ENCODE data around the gene ARSA.
"Not testable (repeated sequence)": the region's sequence is repeated elsewhere in the genome, so short reads cannot be mapped to it uniquely, and the experiment has no call there.

ARSA gene

DNA sequence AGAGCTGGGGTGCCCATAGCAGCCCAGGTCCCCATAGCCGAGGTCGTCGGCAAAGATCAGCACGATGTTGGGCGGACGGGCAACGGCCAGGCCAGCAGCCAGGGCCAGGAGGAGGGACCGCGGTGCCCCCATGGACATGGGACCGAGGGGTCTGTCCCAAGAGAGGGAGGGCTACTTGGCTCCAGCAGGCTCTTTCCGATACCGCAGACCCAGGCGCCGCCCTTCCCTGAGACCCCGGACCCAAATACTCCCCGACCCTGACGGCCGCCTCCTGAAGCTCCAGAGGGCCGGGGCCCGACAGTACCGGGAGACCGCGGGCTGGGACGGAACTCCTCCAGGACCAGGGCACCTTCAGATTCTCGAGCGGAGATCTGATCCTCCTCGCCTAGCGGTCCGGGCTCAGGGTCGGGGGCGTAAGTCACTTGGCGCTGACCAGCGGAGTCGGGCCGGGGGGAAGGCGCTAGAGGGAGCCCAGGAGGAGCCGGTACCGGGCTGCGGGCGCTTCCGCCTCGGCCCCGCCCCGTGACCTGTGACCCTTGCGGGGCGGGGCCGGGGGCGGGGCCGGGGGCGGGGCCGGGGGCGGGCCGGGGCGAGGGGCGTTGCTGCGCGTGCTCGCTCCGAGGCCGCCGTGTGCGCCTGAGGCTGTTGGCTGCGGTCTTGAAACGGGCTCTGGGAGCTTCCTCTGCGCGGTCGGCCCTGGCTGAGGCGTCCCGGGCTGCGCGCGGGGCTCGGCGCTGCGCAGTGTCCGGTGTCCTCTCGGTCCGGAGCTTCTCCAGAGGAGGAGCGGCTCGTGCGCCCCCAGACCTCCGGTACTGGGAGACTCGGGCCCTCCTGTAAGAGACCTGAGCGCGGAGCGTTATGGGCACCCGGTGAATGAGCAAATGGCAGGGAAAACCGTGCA lies at the start of gene ARSA:
Gene ARSA (minus strand): TSS at position 511 of the 901 bp plus-strand sequence. CDS start 373 bp downstream, at position 138.
- DNase-seq (ENCODE audit: low read depth) = peak; percentile 40

DNA sequence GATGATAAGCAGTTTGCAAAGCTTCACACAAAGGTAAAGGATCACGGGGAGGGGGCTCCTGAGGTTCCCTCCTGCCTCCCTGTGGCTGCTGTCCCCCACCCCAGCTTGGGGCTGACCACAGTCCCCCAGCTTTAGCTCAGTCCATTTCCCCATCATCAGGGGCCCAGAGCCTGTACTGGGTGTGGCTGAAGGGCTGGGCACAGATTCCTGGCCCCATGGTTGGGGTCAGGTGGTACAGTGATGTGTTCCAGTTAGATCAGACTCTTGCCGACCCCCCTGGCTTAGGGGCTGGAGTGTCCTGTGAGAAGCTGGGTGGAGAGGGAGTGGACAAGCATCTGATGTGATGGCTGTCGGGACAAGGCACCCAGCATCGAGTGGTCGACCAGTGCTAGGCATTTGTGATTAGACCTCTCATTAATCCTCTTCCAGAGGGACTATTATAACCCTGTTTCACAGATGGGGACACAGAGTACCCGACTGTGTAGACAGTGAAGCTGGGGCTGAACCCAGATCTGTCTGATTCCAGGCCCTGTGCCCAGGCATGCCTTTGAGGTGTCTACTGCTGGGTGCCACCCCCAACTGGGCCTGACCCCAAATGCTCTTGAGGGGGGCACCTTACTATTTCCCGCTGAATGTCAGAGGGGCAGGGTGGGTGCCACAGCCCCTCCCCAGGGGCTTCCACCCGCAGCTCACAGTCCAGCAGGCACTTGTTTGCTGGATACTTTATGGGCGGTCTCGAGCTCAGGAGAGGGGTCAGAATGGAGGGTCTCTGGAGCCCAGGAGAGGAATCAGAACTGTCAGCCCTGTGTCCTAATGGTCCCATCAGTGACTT lies 48.9 kb upstream of the ARSA start:
- H3K4me3 ChIP-seq (ENCODE audit: low read depth, low read length) = no peak overlapping the region
- no peak for DNase-seq (ENCODE audit: low read depth)

More for the DNA sequence above, at the start of gene ARSA:
- H3K4me3 ChIP-seq (ENCODE audit: low read depth, low read length) = peak within 1 kb of the TSS; percentile 77

DNA sequence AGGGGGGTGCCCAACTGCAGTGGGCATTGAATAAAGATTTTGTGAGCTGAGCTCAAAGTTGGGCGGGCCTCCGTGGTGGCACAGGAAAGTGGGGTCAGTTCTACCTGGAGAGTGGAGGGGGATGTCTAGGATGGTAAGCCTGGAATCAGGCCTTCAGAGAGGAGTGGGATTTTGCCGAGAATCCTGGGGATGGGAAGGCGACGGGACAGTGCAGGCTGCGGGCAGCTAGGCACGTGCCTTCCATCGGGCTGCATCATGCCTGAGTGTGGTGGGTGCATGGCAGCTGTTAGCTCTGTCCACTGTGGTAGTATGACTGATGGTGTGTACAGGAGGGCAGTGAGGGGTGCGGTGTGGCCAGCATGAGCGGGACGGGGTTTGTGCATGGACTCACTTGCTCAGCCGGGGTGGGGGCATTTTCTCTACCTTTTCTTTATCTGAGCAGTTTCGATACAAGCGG lies 48.3 kb upstream of the ARSA start:
- no peak overlapping the region for H3K4me3 ChIP-seq (ENCODE audit: low read depth, low read length)

DNA sequence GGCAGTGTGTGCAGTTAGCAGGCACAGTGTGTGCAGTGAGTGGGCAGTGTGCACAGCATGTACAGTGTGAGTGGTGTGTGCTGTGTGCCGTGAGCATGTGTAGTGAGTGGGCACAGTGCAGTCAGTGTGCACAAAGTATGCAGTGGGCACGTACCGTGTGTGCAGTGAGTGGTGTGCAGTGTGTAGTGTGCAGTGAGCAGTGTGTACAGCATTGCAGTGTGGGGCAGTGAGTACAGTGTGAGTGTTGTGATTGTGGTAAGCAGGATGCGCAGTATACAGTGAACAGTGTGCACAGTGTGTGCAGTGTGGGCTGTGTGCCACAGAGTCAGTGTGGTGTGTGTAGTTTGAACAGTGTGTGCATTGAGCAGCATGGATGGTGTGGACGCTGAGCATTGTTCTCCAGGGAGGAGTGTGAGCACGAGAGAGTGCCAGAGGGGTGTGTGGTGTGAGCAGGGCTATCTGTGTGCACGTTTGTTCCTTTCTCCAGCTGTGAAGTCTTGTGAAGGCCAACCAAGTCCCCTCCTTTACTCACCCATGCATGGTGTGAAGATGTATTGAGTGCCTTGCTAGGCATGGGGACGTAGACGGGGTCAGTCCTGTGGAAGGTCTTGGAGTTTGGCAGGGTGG lies 47.7 kb upstream of the ARSA start:
- no peak for DNase-seq (ENCODE audit: low read depth)
- H3K4me3 ChIP-seq (ENCODE audit: low read depth, low read length) = peak overlapping the region; percentile 56

More for the DNA sequence above, 48.3 kb upstream of the ARSA start:
- no peak for DNase-seq (ENCODE audit: low read depth)

DNA sequence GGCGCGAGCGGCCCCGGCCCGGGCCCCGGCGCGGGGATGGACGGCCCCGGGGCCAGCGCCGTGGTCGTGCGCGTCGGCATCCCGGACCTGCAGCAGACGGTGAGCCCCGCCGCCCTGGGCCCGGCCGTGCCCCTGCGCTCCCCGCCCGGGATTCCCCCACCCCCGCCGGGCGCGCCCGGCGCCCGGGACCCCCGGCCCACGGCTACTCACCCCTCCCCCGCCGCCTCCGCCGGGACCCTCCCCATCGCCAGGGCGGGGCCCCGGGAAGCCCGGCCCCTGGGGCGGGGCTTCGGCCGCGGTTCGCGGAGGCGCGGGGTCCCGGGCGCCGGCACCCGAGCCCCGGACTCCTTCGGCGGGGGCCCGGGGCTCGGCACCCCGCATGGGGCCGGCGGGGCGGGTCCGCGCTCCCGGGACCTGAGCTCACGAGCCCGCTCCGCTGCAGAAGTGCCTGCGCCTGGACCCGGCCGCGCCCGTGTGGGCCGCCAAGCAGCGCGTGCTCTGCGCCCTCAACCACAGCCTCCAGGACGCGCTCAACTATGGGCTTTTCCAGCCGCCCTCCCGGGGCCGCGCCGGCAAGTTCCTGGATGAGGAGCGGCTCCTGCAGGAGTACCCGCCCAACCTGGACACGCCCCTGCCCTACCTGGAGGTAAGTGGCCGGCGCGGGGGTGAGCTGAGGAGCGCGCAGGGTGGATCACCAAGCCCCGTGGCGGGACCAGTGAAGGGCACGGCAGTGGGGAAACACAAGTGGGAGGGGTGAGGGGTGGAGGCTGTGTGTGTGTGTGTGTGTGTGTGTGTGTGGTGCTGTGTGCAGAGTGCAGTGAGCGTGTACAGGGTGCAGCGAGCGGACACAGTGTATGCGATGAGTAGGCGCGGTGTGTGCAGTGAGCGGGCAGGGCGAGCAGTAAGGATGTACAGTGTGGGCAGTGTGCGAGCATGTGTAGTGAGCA lies 46.9 kb upstream of the ARSA start:
- H3K4me3 ChIP-seq (ENCODE audit: low read depth, low read length) = peak overlapping the region; percentile 56
- DNase-seq (ENCODE audit: low read depth) = no peak

DNA sequence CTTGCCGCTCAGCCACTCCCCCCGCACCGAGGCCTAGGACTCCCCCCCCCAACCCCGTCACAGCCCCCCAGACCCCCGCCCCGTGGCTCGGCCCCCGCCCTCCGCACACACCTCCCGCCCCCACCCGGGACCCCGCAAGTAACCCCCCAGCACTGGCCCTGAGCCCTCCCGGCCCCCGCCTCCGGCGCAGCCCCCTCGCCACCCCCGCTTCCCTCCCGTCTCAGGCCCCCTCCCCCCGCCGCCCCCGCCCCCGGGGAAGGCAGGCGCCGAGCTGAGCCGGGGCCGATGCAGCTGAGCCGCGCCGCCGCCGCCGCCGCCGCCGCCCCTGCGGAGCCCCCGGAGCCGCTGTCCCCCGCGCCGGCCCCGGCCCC lies 46.2 kb upstream of the ARSA start:
- no peak for DNase-seq (ENCODE audit: low read depth)
- peak overlapping the region; percentile 38 for H3K4me3 ChIP-seq (ENCODE audit: low read depth, low read length)

DNA sequence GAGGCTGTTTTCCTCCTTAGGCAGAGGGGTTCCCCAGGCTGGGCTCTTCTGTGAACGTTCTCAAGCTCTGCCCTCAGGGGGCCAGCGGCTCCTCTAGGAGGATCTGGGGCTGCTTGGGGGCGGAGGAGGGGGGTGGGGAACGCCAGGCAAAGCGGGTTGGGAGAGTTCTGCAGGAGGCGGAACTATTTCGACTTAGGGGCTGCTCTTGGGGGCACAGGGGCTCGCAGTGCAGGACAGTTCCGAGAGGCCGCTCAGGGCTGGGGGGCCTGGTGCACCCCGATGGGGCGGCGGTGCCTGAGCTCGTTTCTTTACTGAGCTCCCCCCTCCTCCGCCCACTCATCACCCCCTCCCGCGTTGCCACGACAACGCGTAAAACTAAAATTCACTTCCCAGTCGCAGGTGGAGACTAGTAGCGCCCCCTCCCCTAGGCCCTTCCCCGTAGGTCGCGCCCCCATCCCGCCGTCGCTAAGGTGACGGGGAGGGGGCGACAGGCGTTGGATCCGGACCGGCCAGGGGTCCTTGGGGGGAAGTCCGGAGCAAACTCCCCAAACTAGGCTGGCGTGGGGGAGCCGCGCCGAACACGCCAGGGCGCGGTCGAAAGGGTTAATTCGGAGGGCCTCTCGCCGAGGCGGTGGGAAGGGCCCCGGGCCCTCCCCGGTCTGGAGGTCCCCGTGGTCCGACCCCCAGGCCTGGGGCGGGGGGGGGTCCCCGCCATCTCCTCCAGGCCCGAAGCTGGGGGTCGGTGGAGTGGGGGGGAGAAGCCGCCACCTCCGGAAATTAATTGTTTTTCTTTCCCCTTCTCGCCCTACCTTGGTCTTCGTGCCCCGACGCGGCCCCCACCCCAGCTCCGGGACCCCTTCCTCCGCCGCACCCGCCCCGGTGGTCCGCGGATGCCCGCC lies 45.5 kb upstream of the ARSA start:
- H3K4me3 ChIP-seq (ENCODE audit: low read depth, low read length) = peak overlapping the region; percentile 38
- no peak for DNase-seq (ENCODE audit: low read depth)

DNA sequence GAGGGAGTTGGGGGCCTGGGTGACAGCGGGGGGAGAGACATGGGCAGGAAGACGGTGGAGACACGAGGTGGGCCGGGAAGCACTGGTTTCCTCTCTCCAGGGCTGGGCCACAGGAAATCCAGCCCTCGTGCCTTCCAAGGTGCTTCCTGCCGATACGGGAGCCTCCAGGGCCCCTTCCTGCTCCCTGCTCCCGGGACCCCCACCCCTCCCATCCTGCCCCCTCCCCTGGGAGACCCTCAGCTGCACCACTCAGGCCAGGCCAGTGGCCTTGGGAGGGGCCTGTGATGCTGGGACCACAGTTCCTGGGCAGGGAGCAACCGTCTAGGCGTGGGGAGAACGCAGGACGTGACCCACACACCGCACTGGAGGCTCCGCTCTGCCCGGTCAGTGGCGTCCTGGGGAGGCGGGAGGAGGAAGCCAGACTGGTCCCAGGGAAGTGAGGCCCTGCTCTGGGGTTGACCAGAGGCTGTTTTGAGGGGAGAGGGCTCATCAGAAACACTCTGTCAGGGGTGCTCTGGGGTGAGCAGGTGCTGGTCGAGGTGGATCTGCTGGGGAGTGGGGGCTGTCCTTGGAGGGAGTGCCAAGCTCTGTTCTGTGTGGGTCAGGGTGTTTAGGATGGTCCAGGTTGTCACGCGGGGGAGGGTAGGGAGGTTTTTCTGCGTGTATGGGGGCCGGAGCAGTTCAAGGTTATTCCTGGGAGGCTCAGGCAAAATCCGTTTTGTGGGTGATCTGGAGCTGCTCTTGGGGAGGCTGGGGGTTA lies 44.7 kb upstream of the ARSA start, which contains the start of gene SHANK3:
Gene SHANK3 (plus strand): TSS at position 353 of the 760 bp plus-strand sequence.
- peak within 1 kb of the TSS; percentile 38 for H3K4me3 ChIP-seq (ENCODE audit: low read depth, low read length)
- no peak for DNase-seq (ENCODE audit: low read depth)

DNA sequence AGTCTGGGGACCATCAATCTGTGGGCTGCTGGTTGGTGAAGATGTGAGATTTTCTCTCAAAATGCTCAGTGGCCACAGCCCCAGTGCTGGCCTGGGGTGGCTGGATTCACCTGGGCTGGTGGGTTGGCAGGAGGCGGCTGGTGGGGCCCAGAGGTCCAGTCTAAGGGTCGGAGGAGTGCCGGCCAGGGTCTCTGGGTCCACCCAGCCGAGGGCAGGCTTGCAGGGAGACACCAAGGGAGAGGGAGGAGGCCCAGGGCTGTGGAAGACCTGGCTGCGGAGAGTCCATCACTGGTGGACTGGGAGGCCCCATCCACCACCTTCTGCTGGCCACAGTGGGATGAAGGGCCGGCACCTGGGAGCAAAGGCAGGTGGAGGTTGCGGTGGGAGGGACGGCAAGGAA lies 44.1 kb upstream of the ARSA start:
- H3K4me3 ChIP-seq (ENCODE audit: low read depth, low read length) = no peak overlapping the region
- no peak for DNase-seq (ENCODE audit: low read depth)

DNA sequence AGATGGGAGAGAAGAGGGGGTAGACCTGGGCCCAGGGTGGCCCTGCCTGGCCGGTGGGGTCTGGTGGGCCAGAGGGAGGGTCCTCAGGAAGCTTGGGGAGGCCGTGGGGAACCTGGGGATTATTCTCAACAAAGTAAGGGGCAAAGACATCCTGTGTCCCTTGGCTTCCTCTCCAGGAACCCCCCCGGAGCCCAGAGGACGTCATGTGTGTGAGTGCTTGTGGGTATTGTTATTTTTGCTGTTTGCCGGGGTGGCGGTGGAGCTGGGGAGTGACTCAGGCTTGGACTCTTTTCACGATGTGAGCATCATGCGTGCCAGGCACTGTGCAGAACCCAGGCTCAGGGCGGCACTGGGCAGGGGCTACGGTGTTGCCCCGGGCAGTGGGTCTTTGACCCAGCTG lies 43.7 kb upstream of the ARSA start:
- DNase-seq (ENCODE audit: low read depth) = no peak
- H3K4me3 ChIP-seq (ENCODE audit: low read depth, low read length) = no peak overlapping the region

DNA sequence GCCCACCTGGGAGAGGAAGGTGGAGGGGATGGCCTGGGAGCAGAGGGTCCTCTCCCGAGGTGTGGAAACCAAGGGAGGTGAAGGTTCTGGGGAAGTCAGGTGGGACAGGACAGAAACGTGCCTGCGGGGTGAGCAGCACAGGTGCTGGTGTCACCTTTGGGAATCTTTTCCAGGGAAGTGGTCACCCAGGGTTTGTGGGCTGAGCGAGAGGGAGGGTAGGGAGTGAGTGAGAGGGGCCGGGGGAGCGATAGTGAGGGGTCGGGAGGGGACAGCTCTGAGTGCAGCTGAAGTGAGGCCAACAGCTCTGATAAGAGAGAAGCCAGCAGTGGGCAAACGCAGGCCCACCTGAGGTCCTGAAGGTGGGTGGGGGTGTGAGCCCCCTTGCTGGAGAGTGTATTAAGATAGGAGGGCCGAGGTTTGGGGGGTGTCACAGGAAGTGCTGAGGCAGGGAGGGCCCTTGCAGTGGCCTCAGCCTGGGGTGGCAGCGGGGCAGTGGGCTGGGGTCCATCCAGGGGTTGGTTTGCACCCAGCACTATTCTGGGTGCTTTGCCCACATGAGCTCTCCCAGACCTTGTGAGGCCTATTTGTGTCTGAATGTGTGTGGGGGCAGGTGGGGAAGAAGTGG lies 43.1 kb upstream of the ARSA start:
- DNase-seq (ENCODE audit: low read depth) = no peak
- no peak overlapping the region for H3K4me3 ChIP-seq (ENCODE audit: low read depth, low read length)

DNA sequence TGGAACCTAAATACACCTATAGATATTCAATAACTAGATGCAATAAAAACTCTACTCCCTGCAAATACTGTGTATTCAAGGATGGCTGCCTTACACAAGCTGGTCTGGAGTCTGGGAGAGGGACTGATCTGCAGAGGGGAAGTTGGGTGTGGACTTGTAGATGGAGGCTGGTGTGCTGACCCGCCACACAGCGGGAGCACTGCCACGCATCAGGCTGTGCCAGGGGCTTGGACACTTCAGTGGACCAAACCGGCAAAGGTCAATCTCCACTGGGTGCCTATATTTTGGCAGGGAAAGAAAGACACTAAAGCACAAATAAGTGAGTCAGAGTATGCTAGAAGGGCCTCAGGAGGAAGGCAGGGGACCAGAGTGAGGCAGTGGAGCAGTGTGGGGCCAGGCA lies 42.6 kb upstream of the ARSA start:
- DNase-seq (ENCODE audit: low read depth) = no peak
- H3K4me3 ChIP-seq (ENCODE audit: low read depth, low read length) = no peak overlapping the region

DNA sequence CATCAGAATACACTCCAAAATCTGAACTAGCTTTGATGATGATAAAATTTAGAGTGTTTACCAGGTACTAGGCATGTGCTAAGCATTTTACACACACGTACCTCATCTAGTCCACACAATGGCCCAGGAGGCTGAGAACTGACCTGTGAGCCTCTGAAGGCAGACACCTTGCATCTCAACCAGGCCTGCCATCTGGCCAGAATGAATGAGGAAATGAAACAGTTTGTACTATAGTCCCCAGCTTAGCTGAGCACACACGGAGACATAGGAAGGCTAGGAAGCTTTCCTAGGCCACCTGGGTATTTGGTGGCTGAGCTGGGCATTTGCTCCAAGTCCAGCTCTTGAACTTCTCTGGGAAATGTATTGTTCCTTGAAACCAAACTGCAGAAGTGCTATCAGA lies 37.8 kb upstream of the ARSA start:
- no peak for DNase-seq (ENCODE audit: low read depth)
- no peak overlapping the region for H3K4me3 ChIP-seq (ENCODE audit: low read depth, low read length)

DNA sequence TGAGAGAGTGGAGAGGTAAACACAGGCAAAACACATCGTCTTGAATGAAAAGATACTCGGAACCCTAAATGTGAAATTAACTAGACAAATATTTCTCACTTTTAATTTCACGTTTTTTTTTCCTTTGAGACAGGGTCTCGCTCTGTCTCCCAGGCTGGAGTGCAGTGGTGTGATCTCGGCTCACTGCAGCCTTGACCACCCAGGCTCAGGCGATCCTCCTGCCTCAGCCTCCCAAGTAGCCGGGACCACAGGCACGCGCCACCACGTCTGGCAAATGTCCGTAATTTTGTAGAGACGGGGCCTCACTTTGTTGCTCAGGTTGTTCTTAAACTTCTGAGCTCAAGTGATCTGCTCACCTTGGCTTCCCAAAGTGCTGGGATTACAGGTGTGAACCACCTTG lies 37.3 kb upstream of the ARSA start:
- H3K4me3 ChIP-seq (ENCODE audit: low read depth, low read length) = no peak overlapping the region
- DNase-seq (ENCODE audit: low read depth) = no peak

DNA sequence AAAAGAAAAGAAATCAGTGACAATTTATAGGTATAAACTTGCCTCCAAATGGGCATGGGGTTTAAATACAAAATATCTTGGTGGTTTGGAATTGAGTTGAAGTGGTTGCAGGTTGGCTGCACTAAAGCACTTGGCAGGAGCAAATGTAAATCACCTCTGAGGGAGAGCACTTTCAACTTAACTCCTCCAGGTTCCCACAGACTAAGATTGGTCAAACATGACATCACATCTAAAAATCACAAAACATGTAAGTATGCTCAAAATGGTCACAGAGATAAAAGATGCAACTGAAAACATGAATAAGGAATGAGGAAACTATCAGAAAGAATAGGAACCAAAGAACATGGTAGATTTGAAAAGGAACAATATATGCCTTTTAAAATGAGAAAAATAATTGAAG lies 32.4 kb upstream of the ARSA start:
- no peak for DNase-seq (ENCODE audit: low read depth)
- no peak overlapping the region for H3K4me3 ChIP-seq (ENCODE audit: low read depth, low read length)

DNA sequence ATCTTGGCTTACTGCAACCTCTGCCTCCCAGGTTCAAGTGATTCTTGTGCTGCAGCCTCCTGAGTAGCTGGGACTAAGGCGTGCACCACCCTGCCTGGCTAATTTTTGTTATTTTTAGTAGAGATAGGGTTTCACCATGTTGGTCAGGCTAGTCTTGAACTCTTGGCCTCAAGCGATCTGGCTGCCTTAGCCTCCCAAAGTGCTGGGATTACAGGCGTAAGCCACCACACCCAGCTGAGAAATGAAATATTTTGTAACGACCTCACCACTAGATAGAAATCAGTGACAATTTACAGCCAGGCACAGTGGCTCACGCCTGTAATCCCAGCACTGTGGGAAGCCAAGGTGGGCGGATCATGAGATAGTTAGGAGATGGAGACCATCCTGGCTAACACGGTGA lies 31.8 kb upstream of the ARSA start:
- not testable (repeated sequence) for H3K4me3 ChIP-seq (ENCODE audit: low read depth, low read length); DNase-seq (ENCODE audit: low read depth)

DNA sequence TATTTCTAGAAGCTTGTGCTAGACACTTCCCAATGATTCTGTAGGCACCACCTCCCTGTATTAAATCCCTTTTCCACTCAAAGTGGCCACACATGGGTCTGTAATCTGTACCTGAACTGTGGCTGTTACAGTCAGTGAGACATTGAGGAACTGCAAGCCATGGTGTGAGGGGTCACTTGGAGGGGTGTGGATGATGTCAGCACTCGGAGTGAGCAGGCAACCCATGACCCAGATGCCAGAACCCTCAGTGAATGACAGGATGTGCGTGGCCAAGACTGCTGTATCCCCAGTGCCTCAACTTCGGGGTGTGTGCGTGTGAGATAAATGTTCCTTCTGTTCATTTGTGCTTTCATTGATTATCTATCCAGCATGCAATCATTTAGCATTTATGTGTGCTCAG lies 30.0 kb upstream of the ARSA start:
- no peak overlapping the region for H3K4me3 ChIP-seq (ENCODE audit: low read depth, low read length)
- no peak for DNase-seq (ENCODE audit: low read depth)

Measured in skeletal muscle cell (primary cell).